HG03457 (cell line): ENCODE measurements around the gene CRHR1.

Experiments
- ATAC-seq: cut with Tn5 transposase; IDR thresholded peaks from one replicate; pipeline ENCODE4 v1.9.1; 2021; ENCODE audit warnings: moderate number of reproducible peaks; ENCODE audit not compliant: unreplicated experiment

CRHR1 gene

GRCh38 chr17:45757431-45758218 lies 26.5 kb upstream of the CRHR1 start:
- no peak for ATAC-seq

- ATAC-seq = no peak
Observed at GRCh38 chr17:45758544-45758943, 25.6 kb upstream of the CRHR1 start.

GRCh38 chr17:45759761-45760160 lies 24.4 kb upstream of the CRHR1 start:
- ATAC-seq = no peak

GRCh38 chr17:45761957-45762565 lies 22.1 kb upstream of the CRHR1 start:
- no peak for ATAC-seq

- ATAC-seq = no peak
Observed at GRCh38 chr17:45763182-45763581, 20.9 kb upstream of the CRHR1 start.

GRCh38 chr17:45764479-45764878 lies 19.6 kb upstream of the CRHR1 start:
- no peak for ATAC-seq

- ATAC-seq = no peak
Observed at GRCh38 chr17:45768000-45768399, 16.1 kb upstream of the CRHR1 start.

GRCh38 chr17:45770632-45771270 lies 13.4 kb upstream of the CRHR1 start:
- ATAC-seq = no peak

- ATAC-seq = no peak
Observed at GRCh38 chr17:45771271-45771959, 12.7 kb upstream of the CRHR1 start.

- ATAC-seq = no peak
Observed at GRCh38 chr17:45775148-45775547, 9.0 kb upstream of the CRHR1 start.

GRCh38 chr17:45775576-45776011 lies 8.5 kb upstream of the CRHR1 start:
- ATAC-seq = no peak

- no peak for ATAC-seq
Observed at GRCh38 chr17:45776896-45777295, 7.2 kb upstream of the CRHR1 start.

- no peak for ATAC-seq
Observed at GRCh38 chr17:45777388-45777787, 6.7 kb upstream of the CRHR1 start.

GRCh38 chr17:45780921-45781320 lies 3.2 kb upstream of the CRHR1 start:
- ATAC-seq = no peak

GRCh38 chr17:45782889-45783592 lies 1.1 kb upstream of the CRHR1 start:
- no peak for ATAC-seq

- no peak for ATAC-seq
Observed at GRCh38 chr17:45783593-45784292, 377 bp upstream of the CRHR1 start.

GRCh38 chr17:45784741-45785479 lies 790 bp downstream of the CRHR1 start:
- no peak for ATAC-seq

- ATAC-seq = no peak
Observed at GRCh38 chr17:45785480-45786193, 1.5 kb downstream of the CRHR1 start.

GRCh38 chr17:45786349-45786748 lies 2.2 kb downstream of the CRHR1 start:
- no peak for ATAC-seq
